Coronary artery (tissue), 2 donors: ENCODE measurements around the gene ASTL.
A peak's percentile ranks its signal among the peaks of the same experiment; 100 is the strongest.

ENCODE experiments used
- DNase-seq: peaks from one replicate; pipeline ENCODE4 v3.0.0-alpha.2; 2017; ENCODE audit warnings: low spot score
- H3K27ac ChIP-seq, 2 donors: fragments of 200-600 bp; sonication (generic); one replicate each; pipeline ENCODE4 v1.5.1; 2016 to 2019
- H3K4me3 ChIP-seq: fragments of 200-600 bp; sonication (generic); 2 replicates; pipeline ENCODE4 v1.5.1; 2016; ENCODE audit warnings: mild to moderate bottlenecking, moderate library complexity
- TF ChIP-seq, protein P1 (sequence below): fragments of 200-600 bp; sonication (generic); IDR thresholded peaks from one replicate; pipeline ENCODE4 v1.5.1; 2019; ENCODE audit warnings: antibody characterized with exemption

Gene ASTL

DNA sequence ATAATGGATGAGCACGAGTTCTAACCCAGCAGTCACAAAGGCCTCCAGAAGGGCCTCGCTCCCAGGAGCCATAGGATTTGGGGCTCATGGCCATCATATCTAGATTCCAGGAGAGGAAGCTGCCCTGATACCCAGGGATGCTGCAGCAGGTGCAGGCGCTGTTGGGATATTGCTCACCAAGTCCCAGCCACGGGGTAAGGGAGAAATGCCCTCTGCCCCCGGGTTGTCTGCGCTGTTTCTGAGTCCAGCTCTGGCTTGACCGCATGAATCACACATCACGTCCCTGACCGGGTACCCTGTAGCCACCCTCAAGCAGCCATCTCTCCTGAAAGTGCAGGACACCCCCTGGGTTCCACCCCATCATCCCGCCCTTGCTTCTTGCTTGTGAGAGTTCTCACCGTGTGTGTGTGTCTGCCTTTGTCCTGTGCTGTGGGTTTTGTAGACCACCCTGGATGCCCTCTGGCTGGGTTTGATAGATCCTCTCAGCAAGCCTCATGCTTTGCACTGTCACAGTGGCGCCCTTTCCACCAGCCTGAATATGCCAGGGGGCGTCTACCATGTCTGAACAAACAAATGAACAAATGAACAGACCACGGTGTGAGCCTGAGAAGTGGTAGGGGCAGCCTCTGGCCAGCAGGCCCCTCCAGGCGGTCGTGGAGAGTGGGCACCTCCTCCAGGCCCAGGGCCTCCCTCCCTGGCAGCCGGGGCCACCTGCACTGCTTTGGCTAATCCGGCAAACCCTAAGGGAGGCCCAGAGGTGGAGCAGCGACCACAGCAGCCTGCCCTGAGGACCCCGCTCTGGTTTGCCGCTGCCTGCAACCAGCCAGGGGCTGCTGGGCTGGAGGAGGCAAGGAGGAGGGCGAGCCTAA, 54.1 kb downstream of the ASTL start:
- TF ChIP-seq, protein P1, sequence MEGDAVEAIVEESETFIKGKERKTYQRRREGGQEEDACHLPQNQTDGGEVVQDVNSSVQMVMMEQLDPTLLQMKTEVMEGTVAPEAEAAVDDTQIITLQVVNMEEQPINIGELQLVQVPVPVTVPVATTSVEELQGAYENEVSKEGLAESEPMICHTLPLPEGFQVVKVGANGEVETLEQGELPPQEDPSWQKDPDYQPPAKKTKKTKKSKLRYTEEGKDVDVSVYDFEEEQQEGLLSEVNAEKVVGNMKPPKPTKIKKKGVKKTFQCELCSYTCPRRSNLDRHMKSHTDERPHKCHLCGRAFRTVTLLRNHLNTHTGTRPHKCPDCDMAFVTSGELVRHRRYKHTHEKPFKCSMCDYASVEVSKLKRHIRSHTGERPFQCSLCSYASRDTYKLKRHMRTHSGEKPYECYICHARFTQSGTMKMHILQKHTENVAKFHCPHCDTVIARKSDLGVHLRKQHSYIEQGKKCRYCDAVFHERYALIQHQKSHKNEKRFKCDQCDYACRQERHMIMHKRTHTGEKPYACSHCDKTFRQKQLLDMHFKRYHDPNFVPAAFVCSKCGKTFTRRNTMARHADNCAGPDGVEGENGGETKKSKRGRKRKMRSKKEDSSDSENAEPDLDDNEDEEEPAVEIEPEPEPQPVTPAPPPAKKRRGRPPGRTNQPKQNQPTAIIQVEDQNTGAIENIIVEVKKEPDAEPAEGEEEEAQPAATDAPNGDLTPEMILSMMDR, result no peak
- no peak for DNase-seq
- Histone ChIP-seq H3K27ac (peak overlapping the region in 1 of 2 donors; percentile 76), H3K4me3 (no peak overlapping the region)

- no peak for DNase-seq
- TF ChIP-seq, protein P1, result no peak
- peak overlapping the region; percentile 18 to 76 for H3K27ac ChIP-seq
- no peak overlapping the region for H3K4me3 ChIP-seq
These were observed 55.0 kb downstream of the ASTL start for GRCh38 chr2:96083064-96083939.

DNA sequence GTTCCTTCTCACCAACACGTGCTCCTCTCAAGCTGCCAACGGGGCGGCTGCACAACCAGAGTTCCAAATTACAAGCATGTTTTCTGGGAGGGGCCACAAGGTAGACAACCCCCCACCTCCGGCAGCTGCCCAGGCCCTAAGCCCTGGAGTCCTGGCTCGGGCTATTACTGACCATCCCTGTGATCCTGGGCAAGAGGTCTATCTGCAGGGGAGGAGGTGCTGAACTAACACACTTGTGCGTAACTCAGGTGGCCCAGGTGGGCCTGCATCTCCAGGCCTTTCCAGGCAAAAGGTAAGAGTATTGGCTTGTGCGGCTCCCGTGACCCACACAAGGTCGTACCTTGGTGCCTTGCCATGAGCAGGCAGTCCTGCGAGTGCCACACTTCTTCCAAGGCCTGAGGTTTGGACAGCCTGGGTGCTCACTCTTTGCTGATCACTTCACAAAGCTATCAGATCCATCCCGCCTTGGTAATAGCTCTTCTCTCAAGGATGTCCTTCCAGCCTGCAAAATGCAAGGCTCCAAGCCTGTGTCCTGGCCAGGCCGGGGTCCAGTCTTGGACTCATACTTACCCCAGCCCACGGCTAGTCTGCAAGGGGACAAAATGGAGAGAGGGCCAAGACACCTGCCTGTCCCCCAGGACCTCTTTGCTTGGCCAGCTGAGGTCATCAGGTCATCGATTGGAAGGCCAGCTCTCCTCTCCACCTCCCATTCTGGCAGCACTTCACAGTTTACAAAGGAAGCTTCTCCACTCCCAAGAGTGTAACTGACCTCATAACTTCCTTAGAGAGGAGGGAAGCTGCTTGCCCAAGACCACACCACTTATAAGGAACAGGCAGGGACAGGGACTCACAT, 55.9 kb downstream of the ASTL start:
- DNase-seq, result no peak
- TF ChIP-seq, protein P1, result no peak
- no peak overlapping the region for H3K4me3 ChIP-seq
- H3K27ac ChIP-seq, result peak overlapping the region; percentile 18 to 76

DNA sequence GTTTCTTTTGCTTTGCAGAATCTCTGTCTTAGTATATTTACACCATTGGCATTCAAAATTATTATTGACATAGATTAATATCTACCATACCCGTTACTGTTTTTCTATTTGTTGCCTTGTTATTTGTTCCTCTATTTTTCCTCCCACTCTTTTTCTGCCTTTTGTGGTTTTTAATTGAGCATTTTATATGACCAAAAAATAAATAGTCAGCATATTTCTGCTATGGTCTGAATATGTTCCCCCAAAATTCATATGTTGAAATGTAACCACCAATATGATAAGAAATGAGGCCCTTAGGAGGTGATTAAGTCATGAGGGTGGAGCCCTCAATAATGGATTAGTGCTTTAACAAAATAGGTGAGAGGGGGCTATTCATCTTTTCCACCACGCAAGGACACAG, 57.3 kb downstream of the ASTL start:
- no peak for DNase-seq
- H3K27ac ChIP-seq, result no peak overlapping the region

DNA sequence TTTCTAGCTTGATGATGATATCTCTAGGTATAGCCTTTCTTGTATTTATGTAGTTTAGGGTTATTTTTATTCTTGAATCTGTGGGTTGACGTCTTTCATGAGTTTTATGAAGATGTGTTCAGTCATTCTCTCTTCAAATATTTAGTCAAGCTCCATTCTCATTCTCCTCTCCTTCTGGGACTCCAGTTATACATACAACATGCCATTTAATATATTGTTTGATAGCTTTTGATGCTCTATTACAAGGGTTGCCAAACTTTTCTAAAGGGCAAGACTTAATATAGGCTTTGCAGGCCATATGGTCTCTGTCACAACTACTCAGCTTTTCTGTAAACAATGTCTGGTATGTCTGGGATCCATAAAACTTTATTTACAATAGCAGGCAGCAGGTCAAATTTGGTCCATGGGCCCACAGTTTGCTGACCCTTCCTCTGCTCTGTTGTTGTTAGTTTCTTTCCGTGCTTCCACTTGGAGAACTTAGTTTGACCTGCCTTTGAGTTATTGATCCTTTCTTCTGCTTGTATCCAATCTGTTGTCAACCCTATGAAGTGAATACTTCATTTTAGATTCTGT, 63.0 kb downstream of the ASTL start:
- Histone ChIP-seq H3K27ac (no peak overlapping the region), H3K4me3 (no peak overlapping the region)
- TF ChIP-seq, protein P1, result no peak
- DNase-seq, result no peak

More for the DNA sequence above, 57.3 kb downstream of the ASTL start:
- TF ChIP-seq, protein P1, result no peak
- H3K4me3 ChIP-seq, result no peak overlapping the region

GRCh38 chr2:96074156-96074555, 64.1 kb downstream of the ASTL start:
- H3K4me3 ChIP-seq, result no peak overlapping the region
- TF ChIP-seq, protein P1, result no peak
- no peak for DNase-seq
- H3K27ac ChIP-seq, result peak overlapping the region in 1 of 2 donors; percentile 21
